Naive thymus-derived CD8-positive, alpha-beta T cell (primary cell): Measurements from ENCODE around the gene WWTR1. TPM values are rescaled to one million over a fixed set of nuclear protein-coding genes. Genes with fewer than 3 reads are reported as not detected.

Source experiments
- ATAC-seq, 2 donors: fragments of 150-1000 bp; cut with Tn5 transposase in 1 of 2; sonication (Bioruptor Pico), chemical (Tn5 transposase) in 1 of 2; 1 replicate in 1 of 2; 2 replicates in 1 of 2; pipeline ENCODE4 v1.10.0; 2021; ENCODE audit warnings: mild to moderate bottlenecking in 2 of 2, moderate library complexity in 2 of 2
- POLR2A ChIA-PET: fragments of 350-600 bp; sonication (Branson Sonifier 250); formaldehyde crosslinking; loops from one replicate; lab custom pipeline; 2021; ENCODE audit warnings: antibody characterized with exemption; lab: Charles Lee
- DNase-seq, 10 donors: peaks; one replicate each; pipeline versions ENCODE4 v3.0.0 to v3.0.0-alpha.2; 2020 to 2022
- H3K27ac Mint-ChIP-seq, 10 donors: one replicate each; pipeline ENCODE4 v1.8.0; 2020 to 2022; ENCODE audit warnings: mild to moderate bottlenecking in 10 of 10, mixed read lengths in 10 of 10, moderate library complexity in 4 of 10, inconsistent platforms in 1 of 10
- H3K27me3 Mint-ChIP-seq, 5 donors: one replicate each; pipeline ENCODE4 v1.8.0; 2021 to 2022; ENCODE audit warnings: mixed read lengths in 5 of 5
- H3K36me3 Mint-ChIP-seq, 3 donors: one replicate each; pipeline ENCODE4 v1.8.0; 2020 to 2022; ENCODE audit warnings: mixed read lengths in 3 of 3, mild to moderate bottlenecking in 2 of 3, inconsistent platforms in 1 of 3
- H3K4me1 Mint-ChIP-seq, 4 donors: one replicate each; pipeline ENCODE4 v1.8.0; 2021 to 2022; ENCODE audit warnings: mixed read lengths in 4 of 4
- H3K4me3 Mint-ChIP-seq, 10 donors: one replicate each; pipeline ENCODE4 v1.8.0; 2020 to 2022; ENCODE audit warnings: mild to moderate bottlenecking in 10 of 10, mixed read lengths in 10 of 10, moderate library complexity in 6 of 10, inconsistent platforms in 1 of 10
- H3K9me3 Mint-ChIP-seq, 9 donors: one replicate each; pipeline ENCODE4 v1.8.0; 2020 to 2022; ENCODE audit warnings: mixed read lengths in 9 of 9, mild to moderate bottlenecking in 3 of 9, inconsistent platforms in 1 of 9, moderate library complexity in 1 of 9
- polyA plus RNA-seq, 3 donors: library from polyadenylated mRNA; unstranded; fragments of 300-500 nt; fragmentation: Illumina TruSeq; gene quantifications; one replicate each; pipeline ENCODE4 v1.2.3, GENCODE V29; 2021
- total RNA-seq, 8 experiments: library from RNA in 2 of 8; stranded (reverse) in 2 of 8; gene quantifications; one replicate each; pipeline ENCODE4 v1.2.3 and lab custom pipeline; 2021 to 2026

WWTR1 gene
- total and polyA plus RNA-seq, 5 experiments from 2014 or later, result 0.06 to 0.58 (median 0.37) TPM

- Mint-ChIP-seq H3K4me3 (no peak overlapping the region), H3K36me3 (no peaks in the 10 kb centered on the region), H3K9me3 (no peaks in the 10 kb centered on the region), H3K27ac (no peak overlapping the region), H3K27me3 (peaks cover 0 to 8% (median 0%) of the 10 kb centered on the region in 5 donors), H3K4me1 (no peaks in the 10 kb centered on the region)
- POLR2A ChIA-PET, result no interaction called here
- no peak for DNase-seq
- ATAC-seq, result no peak
Observed at GRCh38 chr3:149592758-149593240, 65.0 kb downstream of the WWTR1 start.

DNA sequence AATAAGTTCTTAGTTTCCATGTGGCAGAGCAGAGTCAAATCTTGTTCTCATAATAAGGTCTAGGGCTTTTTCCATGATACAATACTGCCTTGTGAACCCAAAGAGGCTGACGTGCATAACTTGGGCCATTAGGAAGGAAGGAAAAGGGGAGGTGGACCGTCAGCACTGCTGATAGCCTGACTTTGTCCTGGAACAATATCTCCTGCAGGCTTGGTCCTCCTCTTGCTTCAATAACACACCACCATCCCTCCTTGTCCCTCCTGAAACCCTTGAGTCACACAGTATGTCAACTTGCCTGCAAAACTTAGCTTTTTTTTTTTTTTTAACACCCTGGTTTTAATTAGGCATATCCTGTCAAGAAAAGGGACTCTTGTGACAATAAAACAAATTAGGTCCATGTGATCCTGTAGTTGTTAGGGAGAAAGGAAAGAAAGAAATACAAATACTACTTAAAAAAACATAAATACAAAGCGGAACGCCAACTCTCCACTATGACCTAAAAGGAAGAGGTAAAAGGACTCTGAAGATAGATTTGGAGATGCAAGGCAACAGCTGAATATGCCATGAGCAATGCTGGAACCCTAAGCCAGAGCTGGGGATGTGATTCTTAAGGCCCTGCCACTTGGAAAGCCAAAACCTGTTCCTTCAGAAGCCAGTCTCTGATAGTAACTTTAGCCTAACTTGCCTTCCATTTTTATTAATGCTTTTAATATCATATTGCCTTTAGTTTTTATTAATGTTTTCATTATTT is 67.0 kb downstream of the WWTR1 start:
- POLR2A ChIA-PET, result no interaction called here
- H3K36me3 Mint-ChIP-seq, result no peaks in the 10 kb centered on the region
- peaks cover 4 to 10% (median 6%) of the 10 kb centered on the region in 5 donors for H3K27me3 Mint-ChIP-seq
- ATAC-seq (no peak), DNase-seq (no peak)
- no peak overlapping the region for H3K4me3 Mint-ChIP-seq
- no peaks in the 10 kb centered on the region for H3K9me3 Mint-ChIP-seq
- H3K4me1 Mint-ChIP-seq, result no peaks in the 10 kb centered on the region
- peak overlapping the region in 1 of 10 donors; percentile 9 for H3K27ac Mint-ChIP-seq

- Mint-ChIP-seq H3K27me3 (peaks cover 4 to 10% (median 6%) of the 10 kb centered on the region in 5 donors), H3K4me1 (peaks cover 0 to 2% (median 0%) of the 10 kb centered on the region in 4 donors)
Observed at GRCh38 chr3:149589332-149589731, 68.5 kb downstream of the WWTR1 start.

DNA sequence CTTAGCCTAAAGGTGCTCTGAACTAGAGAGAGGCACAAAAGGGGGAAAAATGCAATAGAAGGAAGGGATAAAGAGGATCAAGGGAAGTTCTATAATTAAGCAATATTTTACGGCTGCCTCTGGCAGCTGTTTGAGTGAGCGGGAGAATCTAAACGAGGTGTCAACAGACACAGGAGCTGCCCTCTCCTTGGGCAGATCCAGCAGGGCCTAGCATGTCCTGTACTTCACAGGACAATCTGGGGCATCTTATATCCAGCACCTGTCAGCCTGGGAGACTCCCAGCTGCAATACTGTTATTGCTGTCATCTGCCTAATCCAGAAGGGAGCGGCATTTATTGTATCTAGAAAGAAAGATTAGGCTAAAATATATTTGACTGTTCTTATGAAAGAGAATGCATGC is 68.9 kb downstream of the WWTR1 start:
- Mint-ChIP-seq H3K4me1 (peaks cover 0 to 2% (median 0%) of the 10 kb centered on the region in 4 donors), H3K27me3 (peaks cover 4 to 10% (median 6%) of the 10 kb centered on the region in 5 donors), H3K4me3 (no peak overlapping the region), H3K36me3 (no peaks in the 10 kb centered on the region), H3K9me3 (no peaks in the 10 kb centered on the region), H3K27ac (no peak overlapping the region)
- POLR2A ChIA-PET, result no interaction called here
- ATAC-seq (no peak), DNase-seq (no peak)

More at GRCh38 chr3:149589332-149589731, 68.5 kb downstream of the WWTR1 start:
- no peak for ATAC-seq
- H3K4me3 Mint-ChIP-seq, result no peak overlapping the region
- H3K9me3 Mint-ChIP-seq, result no peaks in the 10 kb centered on the region
- POLR2A ChIA-PET, result no interaction called here
- DNase-seq, result no peak
- H3K27ac Mint-ChIP-seq, result no peak overlapping the region
- H3K36me3 Mint-ChIP-seq, result no peaks in the 10 kb centered on the region

DNA sequence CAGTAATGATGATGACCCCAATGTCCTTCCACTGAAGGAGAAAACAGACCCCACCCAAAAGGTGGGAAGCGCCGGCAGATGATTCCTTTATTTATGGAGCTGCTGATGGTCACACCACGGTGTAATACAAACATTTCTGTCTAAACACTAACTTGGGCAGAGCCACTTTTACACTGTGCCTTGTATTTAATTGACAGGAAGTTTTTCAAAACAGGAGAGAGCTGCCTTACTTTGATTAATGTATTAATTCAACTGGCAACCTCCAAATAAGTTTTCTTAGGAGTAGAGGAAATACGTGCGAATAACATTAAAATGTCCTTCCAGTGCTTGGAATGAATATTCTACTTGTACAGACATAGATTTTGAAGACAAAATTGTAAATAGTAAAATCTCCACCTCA is 70.4 kb downstream of the WWTR1 start:
- Mint-ChIP-seq H3K36me3 (no peaks in the 10 kb centered on the region), H3K4me3 (no peak overlapping the region), H3K9me3 (no peaks in the 10 kb centered on the region), H3K27me3 (peaks cover 4 to 10% (median 6%) of the 10 kb centered on the region in 5 donors), H3K4me1 (peaks cover 0 to 2% (median 0%) of the 10 kb centered on the region in 4 donors), H3K27ac (no peak overlapping the region)
- no peak for DNase-seq
- POLR2A ChIA-PET, result no interaction called here
- no peak for ATAC-seq

DNA sequence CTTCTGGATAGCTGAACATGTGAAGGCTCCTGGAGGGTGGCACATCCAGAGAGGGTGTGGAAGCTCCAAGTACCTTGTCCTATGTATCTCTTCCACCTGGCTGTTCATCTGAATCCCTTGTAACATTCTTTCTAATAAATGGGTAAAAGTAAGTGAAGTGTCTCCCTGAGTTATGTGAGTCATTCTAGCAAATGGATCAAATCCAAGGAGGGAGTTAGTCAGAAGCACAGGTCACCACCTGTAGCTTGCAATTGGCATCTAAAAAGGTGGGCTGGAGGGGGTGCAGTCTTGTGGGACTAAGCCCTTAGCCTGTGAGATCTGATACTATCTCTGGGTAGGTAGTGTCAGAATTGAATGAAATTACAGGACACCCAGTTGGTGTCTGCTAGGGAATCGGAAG is 71.0 kb downstream of the WWTR1 start:
- no peaks in the 10 kb centered on the region for H3K9me3 Mint-ChIP-seq
- ATAC-seq (no peak), DNase-seq (no peak)
- peaks cover 4 to 10% (median 6%) of the 10 kb centered on the region in 5 donors for H3K27me3 Mint-ChIP-seq
- no peaks in the 10 kb centered on the region for H3K36me3 Mint-ChIP-seq
- POLR2A ChIA-PET, result no interaction called here
- peaks cover 0 to 2% (median 0%) of the 10 kb centered on the region in 4 donors for H3K4me1 Mint-ChIP-seq
- no peak overlapping the region for H3K27ac Mint-ChIP-seq
- H3K4me3 Mint-ChIP-seq, result no peak overlapping the region

- no peak overlapping the region for H3K27ac Mint-ChIP-seq
- no peaks in the 10 kb centered on the region for H3K9me3 Mint-ChIP-seq
- peaks cover 4 to 12% (median 7%) of the 10 kb centered on the region in 5 donors for H3K27me3 Mint-ChIP-seq
- H3K36me3 Mint-ChIP-seq, result no peaks in the 10 kb centered on the region
- peaks cover 0 to 2% (median 0%) of the 10 kb centered on the region in 4 donors for H3K4me1 Mint-ChIP-seq
- DNase-seq (no peak), ATAC-seq (no peak)
- POLR2A ChIA-PET, result no interaction called here
- H3K4me3 Mint-ChIP-seq, result no peak overlapping the region
Observed at GRCh38 chr3:149585401-149585726, 72.5 kb downstream of the WWTR1 start.

GRCh38 chr3:149583921-149584635 is 73.7 kb downstream of the WWTR1 start:
- Mint-ChIP-seq H3K4me3 (no peak overlapping the region), H3K27me3 (peaks cover 4 to 12% (median 8%) of the 10 kb centered on the region in 5 donors), H3K4me1 (peaks cover 0 to 2% (median 0%) of the 10 kb centered on the region in 4 donors), H3K27ac (no peak overlapping the region), H3K36me3 (no peaks in the 10 kb centered on the region), H3K9me3 (no peaks in the 10 kb centered on the region)
- ATAC-seq (no peak), DNase-seq (no peak)
- POLR2A ChIA-PET, result no interaction called here

DNA sequence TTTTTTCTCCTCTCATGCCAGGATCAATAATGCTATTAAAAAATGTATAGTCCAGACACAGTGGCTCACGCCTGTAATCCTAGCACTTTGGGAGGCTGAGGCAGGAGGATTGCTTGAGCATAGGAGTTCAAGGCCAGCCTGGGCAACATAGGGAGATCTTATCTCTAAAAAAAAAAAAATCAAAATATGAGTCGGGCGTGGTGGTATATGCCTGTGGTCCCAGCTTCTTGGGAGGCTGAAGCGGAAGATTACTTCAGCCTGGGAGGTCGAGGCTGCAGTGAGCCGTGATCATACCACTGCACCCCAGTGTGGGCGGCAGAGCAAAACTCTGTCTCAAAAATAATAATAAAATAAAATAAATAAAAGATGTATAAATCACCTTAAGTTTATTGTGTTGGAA is 75.4 kb downstream of the WWTR1 start:
- Mint-ChIP-seq H3K27me3 (peaks cover 4 to 12% (median 8%) of the 10 kb centered on the region in 5 donors), H3K36me3 (no peaks in the 10 kb centered on the region), H3K4me3 (no peak overlapping the region), H3K27ac (no peak overlapping the region), H3K9me3 (no peaks in the 10 kb centered on the region), H3K4me1 (peaks cover 0 to 2% (median 0%) of the 10 kb centered on the region in 4 donors)
- DNase-seq (no peak), ATAC-seq (no peak)
- POLR2A ChIA-PET, result no interaction called here

GRCh38 chr3:149581681-149582370 is 76.0 kb downstream of the WWTR1 start:
- Mint-ChIP-seq H3K4me3 (no peak overlapping the region), H3K36me3 (no peaks in the 10 kb centered on the region), H3K9me3 (no peaks in the 10 kb centered on the region), H3K4me1 (peaks cover 0 to 2% (median 0%) of the 10 kb centered on the region in 4 donors), H3K27ac (no peak overlapping the region), H3K27me3 (peaks cover 2 to 10% (median 5%) of the 10 kb centered on the region in 5 donors)
- ATAC-seq, result no peak
- POLR2A ChIA-PET, result no interaction called here
- DNase-seq, result no peak

- no peaks in the 10 kb centered on the region for H3K9me3 Mint-ChIP-seq
- no peak overlapping the region for H3K27ac Mint-ChIP-seq
- H3K36me3 Mint-ChIP-seq, result no peaks in the 10 kb centered on the region
- DNase-seq (no peak), ATAC-seq (no peak)
- peaks cover 0 to 6% (median 4%) of the 10 kb centered on the region in 5 donors for H3K27me3 Mint-ChIP-seq
- H3K4me3 Mint-ChIP-seq, result no peak overlapping the region
- POLR2A ChIA-PET, result no interaction called here
- peaks cover 0 to 3% (median under 1%) of the 10 kb centered on the region in 4 donors for H3K4me1 Mint-ChIP-seq
Observed at GRCh38 chr3:149581248-149581647, 76.6 kb downstream of the WWTR1 start.

- no peak for ATAC-seq
- Mint-ChIP-seq H3K9me3 (no peaks in the 10 kb centered on the region), H3K36me3 (no peaks in the 10 kb centered on the region), H3K27me3 (peaks cover 0 to 6% (median 3%) of the 10 kb centered on the region in 5 donors), H3K27ac (no peak overlapping the region), H3K4me3 (no peak overlapping the region), H3K4me1 (peaks cover 0 to 2% (median under 1%) of the 10 kb centered on the region in 4 donors)
- DNase-seq, result no peak
- POLR2A ChIA-PET, result no interaction called here
Observed at GRCh38 chr3:149579838-149580542, 77.8 kb downstream of the WWTR1 start.
